Epithelial cell of proximal tubule (primary cell): Measurements from ENCODE around the gene KHK. TPM values are rescaled to one million over a fixed set of nuclear protein-coding genes. Genes with fewer than 3 reads are reported as not detected.

Source experiments
- DNase-seq: peaks from one replicate; pipeline ENCODE4 v3.0.0-alpha.2; 2011; ENCODE audit warnings: low read depth
- H3K4me3 ChIP-seq: 2 replicates; pipeline ENCODE4 v1.5.1; 2011; ENCODE audit warnings: low read depth, mild to moderate bottlenecking, low read length
- CTCF ChIP-seq: conservative IDR thresholded peaks from 2 replicates; pipeline ENCODE4 v1.5.1; 2012; ENCODE audit warnings: low read depth, mild to moderate bottlenecking, low read length
- total RNA-seq: library from RNA; depleted of rRNA; stranded (reverse); fragments of >200 nt; gene quantifications from 2 replicates; pipeline ENCODE4 v1.2.3, GENCODE V29; 2015

Gene KHK
- total RNA-seq, 1 donor from 2014 or later = 6.1 TPM

- H3K4me3 ChIP-seq = no peak overlapping the region
- TF ChIP-seq CTCF = no peak
- no peak for DNase-seq
These were observed 26.2 kb upstream of the KHK start for GRCh38 chr2:27060323-27060722.

GRCh38 chr2:27065128-27065527 is 21.4 kb upstream of the KHK start:
- H3K4me3 ChIP-seq = no peak overlapping the region
- TF ChIP-seq CTCF = no peak
- DNase-seq = no peak

- TF ChIP-seq CTCF = no peak
- DNase-seq = no peak
- H3K4me3 ChIP-seq = no peak overlapping the region
These were observed 19.2 kb upstream of the KHK start for GRCh38 chr2:27067385-27067784.

- no peak for TF ChIP-seq CTCF
- no peak overlapping the region for H3K4me3 ChIP-seq
- DNase-seq = no peak
These were observed 17.1 kb upstream of the KHK start for GRCh38 chr2:27069436-27069835.

GRCh38 chr2:27069961-27070618 is 16.5 kb upstream of the KHK start:
- TF ChIP-seq CTCF = no peak
- DNase-seq = no peak
- peak overlapping the region; percentile 100 for H3K4me3 ChIP-seq

- no peak for TF ChIP-seq CTCF
- no peak for DNase-seq
- peak overlapping the region; percentile 100 for H3K4me3 ChIP-seq
These were observed 15.8 kb upstream of the KHK start for GRCh38 chr2:27070653-27071276.
